Uterus (tissue), 4 donors: ENCODE results near the gene ZNF565. TPM values are rescaled to one million over a fixed set of nuclear protein-coding genes. Genes with fewer than 3 reads are reported as not detected.
A peak's percentile ranks its signal among the peaks of the same experiment; 100 is the strongest.

Experiments
- DNase-seq, 2 donors: peaks; one replicate each; pipeline ENCODE4 v3.0.0-alpha.2; 2019 to 2020
- H3K27ac ChIP-seq, 2 donors: fragments of 200-600 bp; sonication (generic); 1 replicate in 1 of 2; 2 replicates in 1 of 2; pipeline ENCODE4 v1.5.1; 2016 to 2018
- H3K27me3 ChIP-seq, 2 donors: fragments of 200-600 bp; sonication (generic); one replicate each; pipeline ENCODE4 v1.5.1; 2018 to 2019; ENCODE audit warnings: control low read depth in 1 of 2
- H3K36me3 ChIP-seq, 2 donors: fragments of 200-600 bp; sonication (generic); one replicate each; pipeline ENCODE4 v1.5.1; 2019; ENCODE audit warnings: control low read depth in 1 of 2
- H3K4me1 ChIP-seq, 2 donors: fragments of 200-600 bp; sonication (generic); one replicate each; pipeline ENCODE4 v1.5.1; 2018 to 2019; ENCODE audit warnings: control low read depth in 1 of 2
- H3K4me3 ChIP-seq, 2 donors: fragments of 200-600 bp; sonication (generic); 1 replicate in 1 of 2; 2 replicates in 1 of 2; pipeline ENCODE4 v1.5.1; 2018 to 2019; ENCODE audit warnings: mild to moderate bottlenecking in 1 of 2
- H3K9me3 ChIP-seq, 2 donors: fragments of 200-600 bp; sonication (generic); one replicate each; pipeline ENCODE4 v1.5.1; 2019; ENCODE audit warnings: control low read depth in 1 of 2
- CTCF ChIP-seq, 4 experiments: fragments of 200-600 bp in 2 of 4; fragments of 450-650 bp in 2 of 4; sonication (generic) in 2 of 4; IDR thresholded peaks; one replicate each; pipeline ENCODE4 v1.5.1; 2016 to 2019; ENCODE audit warnings: antibody characterized with exemption in 4 of 4, mild to moderate bottlenecking in 2 of 4, moderate library complexity in 1 of 4
- POLR2A ChIP-seq, 2 donors: fragments of 450-650 bp; IDR thresholded peaks; one replicate each; pipeline ENCODE4 v1.6.1; 2016; ENCODE audit warnings: antibody characterized with exemption in 2 of 2, mild to moderate bottlenecking in 1 of 2, moderate library complexity in 1 of 2
- intact Hi-C: fragments of 100-400 bp; cut with DNase I; formaldehyde crosslinking; loops from one replicate; pipeline ENCODE4 v1.15.1; 2023; ENCODE audit warnings: low total_unique reads
- total RNA-seq, 4 donors: library from RNA; depleted of rRNA in 3 of 4; stranded (reverse); fragments of >200 nt in 3 of 4; gene quantifications; one replicate each; pipeline versions ENCODE4 v1.1.0 to v1.2.4, GENCODE V29; 2014 to 2023
- donor health status: DM: yes; HTN: yes; CAD: no.

Gene ZNF565
- total RNA-seq, 4 donors from 2014 or later = 1.5 to 20.8 (median 6.1) TPM

DNA sequence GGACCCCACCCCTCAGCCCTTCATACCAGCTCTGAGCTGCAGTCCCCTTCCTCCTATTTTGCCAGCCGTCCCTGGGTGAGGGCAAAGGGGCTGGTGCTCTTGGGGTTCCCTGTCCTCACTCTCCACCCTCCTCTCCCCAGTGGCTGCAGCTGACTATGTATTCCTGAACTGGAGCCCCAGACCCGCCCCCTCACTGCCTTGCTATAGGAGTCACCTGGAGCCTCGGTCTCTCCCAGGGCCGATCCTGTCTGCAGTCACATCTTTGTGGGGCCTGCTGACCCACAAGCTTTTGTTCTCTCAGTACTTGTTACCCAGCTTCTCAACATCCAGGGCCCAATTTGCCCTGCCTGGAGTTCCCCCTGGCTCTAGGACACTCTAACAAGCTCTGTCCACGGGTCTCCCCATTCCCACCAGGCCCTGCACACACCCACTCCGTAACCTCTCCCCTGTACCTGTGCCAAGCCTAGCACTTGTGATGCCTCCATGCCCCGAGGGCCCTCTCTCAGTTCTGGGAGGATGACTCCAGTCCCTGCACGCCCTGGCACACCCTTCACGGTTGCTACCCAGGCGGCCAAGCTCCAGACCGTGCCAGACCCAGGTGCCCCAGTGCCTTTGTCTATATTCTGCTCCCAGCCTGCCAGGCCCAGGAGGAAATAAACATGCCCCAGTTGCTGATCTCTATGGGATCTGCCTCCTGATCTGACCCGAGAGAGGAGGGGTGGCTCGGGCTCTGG lies 64.6 kb downstream of the ZNF565 start:
- no peaks in the 10 kb centered on the region for H3K9me3 ChIP-seq
- no peak overlapping the region for H3K4me3 ChIP-seq
- DNase-seq = no peak
- TF ChIP-seq CTCF (IDR thresholded peaks at IDR 0.05) (no peak), POLR2A (IDR thresholded peaks at IDR 0.05) (no peak)
- H3K36me3 ChIP-seq = no peaks in the 10 kb centered on the region
- H3K4me1 ChIP-seq = peaks cover 0 to 5% of the 10 kb centered on the region in 2 donors
- no peaks in the 10 kb centered on the region for H3K27me3 ChIP-seq
- no peak overlapping the region for H3K27ac ChIP-seq
- intact Hi-C loops = no loop called here

DNA sequence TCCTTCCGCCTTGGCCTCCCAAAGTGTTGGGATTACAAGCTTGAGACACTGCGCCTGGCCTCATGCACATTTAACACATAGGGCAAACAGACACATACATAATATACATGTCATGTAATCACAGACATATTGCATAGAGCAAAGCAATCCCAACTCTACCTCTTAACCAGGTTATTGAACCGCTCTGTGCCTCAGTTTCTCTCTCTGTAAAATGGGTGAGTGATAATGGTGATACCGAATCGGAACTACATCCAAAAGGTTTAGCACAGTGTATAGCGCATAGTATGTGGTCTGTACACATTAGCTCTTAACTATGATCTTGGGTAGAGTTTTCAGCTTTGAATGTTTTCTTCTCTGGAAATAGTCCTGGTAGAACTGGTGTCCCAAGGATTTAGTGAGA lies 69.8 kb downstream of the ZNF565 start:
- peaks cover 0 to 10% of the 10 kb centered on the region in 2 donors for H3K4me1 ChIP-seq
- H3K27me3 ChIP-seq = no peaks in the 10 kb centered on the region
- H3K4me3 ChIP-seq = no peak overlapping the region
- no peaks in the 10 kb centered on the region for H3K9me3 ChIP-seq
- H3K36me3 ChIP-seq = no peaks in the 10 kb centered on the region
- TF ChIP-seq POLR2A (IDR thresholded peaks at IDR 0.05) (no peak), CTCF (IDR thresholded peaks at IDR 0.05) (no peak)
- H3K27ac ChIP-seq = no peak overlapping the region
- DNase-seq = no peak
- intact Hi-C loops = no loop called here

DNA sequence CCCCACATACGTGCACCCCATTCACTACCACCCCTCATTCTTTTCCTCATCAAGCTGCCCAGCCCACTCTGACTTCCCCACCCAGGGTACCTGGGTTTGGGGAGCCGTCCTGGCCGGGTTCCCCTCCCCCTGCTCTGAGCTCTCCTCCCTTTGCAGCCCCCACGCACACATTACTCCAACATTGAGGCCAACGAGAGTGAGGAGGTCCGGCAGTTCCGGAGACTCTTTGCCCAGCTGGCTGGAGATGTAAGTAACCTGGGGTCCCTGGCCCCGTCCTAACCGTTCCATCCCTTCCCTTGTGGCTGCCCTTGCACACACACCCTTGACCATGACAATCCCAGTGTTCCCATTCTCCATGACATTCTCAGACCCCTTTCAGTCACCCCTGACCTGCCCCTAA lies 72.0 kb downstream of the ZNF565 start:
- Histone ChIP-seq H3K4me3 (no peak overlapping the region), H3K36me3 (no peaks in the 10 kb centered on the region), H3K9me3 (no peaks in the 10 kb centered on the region), H3K4me1 (peaks cover 0 to 10% of the 10 kb centered on the region in 2 donors), H3K27ac (no peak overlapping the region), H3K27me3 (no peaks in the 10 kb centered on the region)
- intact Hi-C loops = no loop called here
- DNase-seq = no peak
- TF ChIP-seq CTCF (IDR thresholded peaks at IDR 0.05) (no peak), POLR2A (IDR thresholded peaks at IDR 0.05) (no peak)

GRCh38 chr19:36142046-36142445 lies 72.4 kb downstream of the ZNF565 start:
- no peak for DNase-seq
- TF ChIP-seq POLR2A (IDR thresholded peaks at IDR 0.05) (no peak), CTCF (IDR thresholded peaks at IDR 0.05) (no peak)
- Histone ChIP-seq H3K9me3 (no peaks in the 10 kb centered on the region), H3K4me3 (no peak overlapping the region), H3K27ac (peak overlapping the region; percentile 95 to 97), H3K27me3 (no peaks in the 10 kb centered on the region), H3K36me3 (no peaks in the 10 kb centered on the region), H3K4me1 (peaks cover 0 to 10% of the 10 kb centered on the region in 2 donors)
- intact Hi-C loops = no loop called here

- Histone ChIP-seq H3K36me3 (no peaks in the 10 kb centered on the region), H3K27me3 (no peaks in the 10 kb centered on the region), H3K27ac (peak overlapping the region; percentile 95 to 97), H3K4me1 (peaks cover 0 to 10% of the 10 kb centered on the region in 2 donors), H3K4me3 (peak overlapping the region; percentile 80 to 92), H3K9me3 (no peaks in the 10 kb centered on the region)
- intact Hi-C loops = no loop called here
- TF ChIP-seq CTCF (IDR thresholded peaks at IDR 0.05) (peak in 1 of 4 experiments; percentile 3), POLR2A (IDR thresholded peaks at IDR 0.05) (peak; percentile 72 to 77)
- DNase-seq = peak; percentile 92
Measured at GRCh38 chr19:36141039-36141927, 73.2 kb downstream of the ZNF565 start.
